Esophagus squamous epithelium (tissue), 4 donors: Measurements from ENCODE around the gene TCOF1.

Source experiments
- POLR2A ChIP-seq, 4 donors: fragments of 450-650 bp; IDR thresholded peaks; one replicate each; pipeline ENCODE4 v1.6.1; 2017; ENCODE audit warnings: antibody characterized with exemption in 4 of 4, mild to moderate bottlenecking in 4 of 4, moderate library complexity in 3 of 4
- TF ChIP-seq, protein P1 (sequence below), 6 experiments: fragments of 450-650 bp in 4 of 6; fragments of 200-600 bp in 2 of 6; sonication (generic) in 2 of 6; IDR thresholded peaks; one replicate each; pipeline ENCODE4 v1.5.1; 2016 to 2019; ENCODE audit warnings: antibody characterized with exemption in 6 of 6, mild to moderate bottlenecking in 4 of 6, moderate library complexity in 4 of 6

GRCh38 chr5:150341331-150341730 lies 16.2 kb upstream of the TCOF1 start:
- TF ChIP-seq, protein P1, sequence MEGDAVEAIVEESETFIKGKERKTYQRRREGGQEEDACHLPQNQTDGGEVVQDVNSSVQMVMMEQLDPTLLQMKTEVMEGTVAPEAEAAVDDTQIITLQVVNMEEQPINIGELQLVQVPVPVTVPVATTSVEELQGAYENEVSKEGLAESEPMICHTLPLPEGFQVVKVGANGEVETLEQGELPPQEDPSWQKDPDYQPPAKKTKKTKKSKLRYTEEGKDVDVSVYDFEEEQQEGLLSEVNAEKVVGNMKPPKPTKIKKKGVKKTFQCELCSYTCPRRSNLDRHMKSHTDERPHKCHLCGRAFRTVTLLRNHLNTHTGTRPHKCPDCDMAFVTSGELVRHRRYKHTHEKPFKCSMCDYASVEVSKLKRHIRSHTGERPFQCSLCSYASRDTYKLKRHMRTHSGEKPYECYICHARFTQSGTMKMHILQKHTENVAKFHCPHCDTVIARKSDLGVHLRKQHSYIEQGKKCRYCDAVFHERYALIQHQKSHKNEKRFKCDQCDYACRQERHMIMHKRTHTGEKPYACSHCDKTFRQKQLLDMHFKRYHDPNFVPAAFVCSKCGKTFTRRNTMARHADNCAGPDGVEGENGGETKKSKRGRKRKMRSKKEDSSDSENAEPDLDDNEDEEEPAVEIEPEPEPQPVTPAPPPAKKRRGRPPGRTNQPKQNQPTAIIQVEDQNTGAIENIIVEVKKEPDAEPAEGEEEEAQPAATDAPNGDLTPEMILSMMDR (IDR thresholded peaks at IDR 0.05) = no peak
- no peak for TF ChIP-seq POLR2A (IDR thresholded peaks at IDR 0.05)
